Measurements from ENCODE around the gene CDH4.

The CDH4 gene

GRCh38 chr20:61963149-61963548 lies 711.1 kb downstream of the CDH4 start:
- no peaks in the 10 kb centered on the region for H3K36me3 ChIP-seq (ENCODE audit: low read length)
- no peaks in the 10 kb centered on the region for H3F3A ChIP-seq (ENCODE audit: insufficient read depth)
- H3K27me3 ChIP-seq (ENCODE audit: low read length), result no peaks in the 10 kb centered on the region
- H3K9ac ChIP-seq (ENCODE audit: low read length), result no peak overlapping the region
- no peaks in the 10 kb centered on the region for H4K20me1 ChIP-seq (ENCODE audit: low read depth, low read length)
- H2AFZ ChIP-seq (ENCODE audit: low read depth, low read length, severe bottlenecking), result no peak overlapping the region
- no peaks in the 10 kb centered on the region for H3K79me2 ChIP-seq (ENCODE audit: insufficient read depth, low read length)
- TF ChIP-seq CTCF (IDR thresholded peaks at IDR 0.05; ENCODE audit: insufficient read depth, low read length, poor library complexity, severe bottlenecking) (no peak), EZH2phosphoT487 (conservative IDR thresholded peaks at IDR 0.05; ENCODE audit: low read length) (no peak)
- no peaks in the 10 kb centered on the region for H3K9me2 ChIP-seq (replicated peaks; ENCODE audit: insufficient read depth, low read length)
- no peak overlapping the region for H3K27ac ChIP-seq (ENCODE audit: low read depth, low read length)
- H3K4me3 ChIP-seq (ENCODE audit: insufficient read depth, low read length, poor library complexity, severe bottlenecking), result no peak overlapping the region
- H3K9me3 ChIP-seq (ENCODE audit: insufficient read depth, low read length), result no peaks in the 10 kb centered on the region
- H3K4me2 ChIP-seq (ENCODE audit: low read depth, low read length, poor library complexity, severe bottlenecking), result no peak overlapping the region

DNA sequence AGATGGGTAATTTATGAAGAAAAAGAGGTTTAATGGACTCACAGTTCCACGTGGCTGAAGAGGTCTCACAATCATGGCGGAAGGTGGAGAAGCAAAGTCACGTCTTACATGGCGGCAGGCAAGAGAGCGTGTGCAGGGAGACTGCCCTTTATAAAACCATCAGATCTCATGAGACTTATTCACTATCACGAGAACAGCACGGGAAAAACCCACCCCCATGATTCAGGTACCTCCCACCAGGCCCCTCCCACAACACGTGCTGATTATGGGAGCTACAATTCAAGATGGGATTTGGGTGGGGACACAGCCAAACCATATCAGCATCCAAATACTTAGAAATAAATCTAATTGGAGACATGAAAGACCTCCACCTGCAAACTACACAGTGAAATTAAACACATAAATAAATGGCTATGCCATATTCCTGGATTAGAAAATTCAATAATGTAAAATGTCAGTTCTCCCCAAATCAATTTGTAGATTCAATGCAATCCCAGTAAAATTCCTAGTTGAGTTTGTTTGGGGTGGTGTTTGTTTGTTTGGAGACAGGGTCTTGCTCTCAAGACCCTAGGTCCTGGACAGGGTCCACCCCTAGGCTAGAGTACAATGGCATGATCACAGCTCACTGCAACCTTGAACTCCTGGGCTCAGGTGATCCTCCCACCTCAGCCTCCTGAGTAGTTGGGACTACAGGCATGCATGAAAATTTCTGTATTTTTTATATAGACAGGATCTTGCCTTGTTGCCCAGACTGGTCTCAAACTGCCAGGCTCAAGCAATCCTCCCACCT lies 712.0 kb downstream of the CDH4 start:
- Histone ChIP-seq H2AFZ (ENCODE audit: low read depth, low read length, severe bottlenecking) (no peak overlapping the region), H3K4me3 (ENCODE audit: insufficient read depth, low read length, poor library complexity, severe bottlenecking) (no peak overlapping the region), H4K20me1 (ENCODE audit: low read depth, low read length) (no peaks in the 10 kb centered on the region), H3K9ac (ENCODE audit: low read length) (no peak overlapping the region), H3K36me3 (ENCODE audit: low read length) (no peaks in the 10 kb centered on the region), H3K79me2 (ENCODE audit: insufficient read depth, low read length) (no peaks in the 10 kb centered on the region), H3K9me3 (ENCODE audit: insufficient read depth, low read length) (no peaks in the 10 kb centered on the region), H3K27ac (ENCODE audit: low read depth, low read length) (no peak overlapping the region), H3K9me2 (replicated peaks; ENCODE audit: insufficient read depth, low read length) (no peaks in the 10 kb centered on the region), H3K27me3 (ENCODE audit: low read length) (no peaks in the 10 kb centered on the region), H3K4me2 (ENCODE audit: low read depth, low read length, poor library complexity, severe bottlenecking) (no peak overlapping the region), H3F3A (ENCODE audit: insufficient read depth) (no peaks in the 10 kb centered on the region)
- TF ChIP-seq EZH2phosphoT487 (conservative IDR thresholded peaks at IDR 0.05; ENCODE audit: low read length) (no peak), CTCF (IDR thresholded peaks at IDR 0.05; ENCODE audit: insufficient read depth, low read length, poor library complexity, severe bottlenecking) (no peak)

DNA sequence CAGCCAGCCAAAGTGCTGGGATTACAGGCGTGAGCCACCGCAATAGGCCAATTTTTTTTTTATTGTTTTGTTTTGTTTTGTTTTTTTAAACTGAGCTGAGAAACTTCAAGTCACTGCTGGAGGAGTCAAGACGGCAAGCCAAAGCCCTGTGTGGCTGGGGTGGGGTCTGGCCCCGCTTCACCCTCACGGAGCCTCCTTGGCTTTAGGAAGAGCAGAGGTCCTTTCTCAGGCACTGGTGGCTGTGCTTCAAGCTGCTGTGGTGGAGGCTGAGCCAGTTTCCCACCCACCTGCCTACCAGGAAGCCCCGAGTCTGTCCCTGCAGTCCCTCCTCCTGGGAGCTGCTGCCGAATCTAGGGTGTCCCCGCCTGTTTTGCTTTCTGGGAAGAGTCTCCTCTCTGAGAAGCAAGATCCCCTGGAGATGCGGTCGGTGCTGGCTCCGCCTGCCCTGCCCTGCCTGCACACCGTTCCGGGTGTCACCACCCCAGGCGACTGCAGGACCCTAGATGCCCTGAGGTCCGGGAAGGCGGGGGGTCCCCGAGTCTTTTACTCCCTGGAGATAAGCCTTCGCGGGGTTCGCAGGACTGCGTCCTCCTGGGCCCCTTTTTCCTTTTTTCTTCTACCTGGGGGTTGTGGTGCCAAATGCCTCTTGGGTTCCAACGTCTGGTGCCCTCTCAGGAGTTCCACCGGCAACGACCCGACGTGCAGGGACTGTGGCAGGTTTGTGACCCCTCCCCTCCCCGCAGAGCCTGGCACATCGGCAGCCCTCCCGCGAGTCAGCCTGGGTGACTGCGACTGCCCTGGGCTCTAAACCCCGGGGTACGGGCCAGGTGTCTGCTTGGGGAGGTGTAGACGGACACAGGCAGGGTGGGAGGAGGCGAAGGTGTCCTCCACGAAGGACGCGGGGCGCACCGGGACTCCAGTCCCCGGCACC lies 712.9 kb downstream of the CDH4 start:
- no peaks in the 10 kb centered on the region for H3K36me3 ChIP-seq (ENCODE audit: low read length)
- no peaks in the 10 kb centered on the region for H3K9me3 ChIP-seq (ENCODE audit: insufficient read depth, low read length)
- H4K20me1 ChIP-seq (ENCODE audit: low read depth, low read length), result no peaks in the 10 kb centered on the region
- H3F3A ChIP-seq (ENCODE audit: insufficient read depth), result no peaks in the 10 kb centered on the region
- no peak overlapping the region for H3K27ac ChIP-seq (ENCODE audit: low read depth, low read length)
- H2AFZ ChIP-seq (ENCODE audit: low read depth, low read length, severe bottlenecking), result no peak overlapping the region
- H3K9me2 ChIP-seq (replicated peaks; ENCODE audit: insufficient read depth, low read length), result no peaks in the 10 kb centered on the region
- TF ChIP-seq CTCF (IDR thresholded peaks at IDR 0.05; ENCODE audit: insufficient read depth, low read length, poor library complexity, severe bottlenecking) (no peak), EZH2phosphoT487 (conservative IDR thresholded peaks at IDR 0.05; ENCODE audit: low read length) (no peak)
- H3K9ac ChIP-seq (ENCODE audit: low read length), result no peak overlapping the region
- H3K4me2 ChIP-seq (ENCODE audit: low read depth, low read length, poor library complexity, severe bottlenecking), result no peak overlapping the region
- H3K79me2 ChIP-seq (ENCODE audit: insufficient read depth, low read length), result no peaks in the 10 kb centered on the region
- no peaks in the 10 kb centered on the region for H3K27me3 ChIP-seq (ENCODE audit: low read length)
- no peak overlapping the region for H3K4me3 ChIP-seq (ENCODE audit: insufficient read depth, low read length, poor library complexity, severe bottlenecking)
